Activated gamma-delta T cell (primary cell): ENCODE results near the gene SV2C.
A peak's percentile ranks its signal among the peaks of the same experiment; 100 is the strongest.

ENCODE experiments used
- DNase-seq: peaks from one replicate; lab custom pipeline; 2025; lab: John Stamatoyannopoulos, UW

SV2C gene

DNA sequence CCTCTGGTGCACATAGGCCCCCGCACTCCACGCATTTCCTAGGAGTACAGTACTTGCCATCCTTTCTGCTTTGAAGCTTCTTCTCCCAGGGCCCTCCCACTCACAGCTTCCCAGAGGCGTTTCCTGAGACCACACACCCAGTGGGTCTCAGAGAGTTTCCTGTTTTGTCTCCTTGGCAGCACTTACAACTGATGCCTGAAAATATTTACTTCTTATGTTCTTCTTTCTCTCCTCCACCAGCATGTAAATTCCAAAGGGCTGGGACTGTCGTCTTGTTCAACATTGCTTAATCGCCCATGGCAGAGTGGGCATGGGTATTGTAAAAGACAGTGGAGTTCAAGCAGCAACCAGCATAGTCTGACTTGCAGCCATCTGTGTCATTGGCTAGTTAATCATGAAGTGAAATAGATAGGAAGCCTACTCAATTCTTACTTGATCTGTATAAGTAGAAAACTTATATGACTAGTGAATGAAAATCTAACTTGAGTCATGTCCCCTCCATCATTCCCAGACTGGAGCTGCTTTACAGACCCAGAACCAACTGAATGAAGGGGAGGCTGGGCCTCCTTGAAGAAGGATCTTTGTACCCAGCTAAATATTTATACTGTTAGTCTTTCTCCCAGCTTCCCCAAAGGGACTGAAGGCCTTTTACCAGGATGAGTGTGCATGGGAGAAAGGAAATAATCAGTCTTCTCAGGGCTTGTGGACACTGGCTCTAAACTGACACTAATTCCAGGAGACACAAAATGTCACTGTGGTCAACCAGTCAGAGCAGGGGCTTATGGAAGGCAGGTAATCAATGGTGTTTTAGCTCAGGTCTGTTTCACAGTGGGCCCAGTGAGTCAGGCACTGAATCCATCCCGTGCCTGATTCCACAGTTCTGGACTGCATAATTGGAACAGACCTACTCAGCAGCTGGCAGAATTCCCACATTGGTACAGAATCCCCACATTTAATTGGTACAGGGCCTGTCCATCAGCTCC lies 116.4 kb downstream of the SV2C start:
- no peak for DNase-seq

DNA sequence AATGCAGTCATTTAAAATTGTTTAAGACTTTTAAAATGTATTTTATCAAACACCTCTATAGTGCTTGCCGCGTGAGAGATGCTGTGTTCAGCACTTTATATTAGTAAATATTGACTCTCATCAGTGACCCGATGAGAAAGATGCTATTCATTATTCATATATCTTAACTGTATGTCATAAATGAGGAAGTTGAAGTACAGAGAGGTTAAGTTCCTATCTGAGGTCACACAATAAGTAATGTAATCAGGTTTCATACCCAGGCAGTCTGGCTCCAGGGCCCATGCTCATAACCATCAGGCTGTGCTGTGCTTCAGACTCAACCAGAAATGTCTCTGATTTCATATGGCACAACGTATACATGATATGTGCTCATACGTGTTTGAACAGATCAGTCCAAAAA lies 119.0 kb downstream of the SV2C start:
- no peak for DNase-seq

DNA sequence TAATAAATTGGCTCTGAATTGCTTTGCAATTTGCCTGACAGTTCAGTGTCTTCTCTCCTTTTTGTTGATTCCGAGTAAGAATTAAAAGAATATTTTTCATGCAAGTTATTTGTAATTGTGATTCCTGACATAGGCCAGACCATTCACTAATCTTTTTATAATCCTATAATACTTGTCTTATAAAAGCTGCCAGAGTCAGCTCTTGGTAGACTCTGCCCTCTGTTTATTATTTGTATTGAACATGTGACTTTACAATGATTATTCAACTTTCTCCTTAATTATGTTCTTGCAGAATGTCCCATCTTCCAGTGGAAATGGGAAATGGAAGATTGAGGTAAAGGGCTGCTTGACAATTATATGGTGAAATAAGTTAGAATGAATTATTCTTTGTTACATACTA lies 121.0 kb downstream of the SV2C start:
- DNase-seq, result no peak

DNA sequence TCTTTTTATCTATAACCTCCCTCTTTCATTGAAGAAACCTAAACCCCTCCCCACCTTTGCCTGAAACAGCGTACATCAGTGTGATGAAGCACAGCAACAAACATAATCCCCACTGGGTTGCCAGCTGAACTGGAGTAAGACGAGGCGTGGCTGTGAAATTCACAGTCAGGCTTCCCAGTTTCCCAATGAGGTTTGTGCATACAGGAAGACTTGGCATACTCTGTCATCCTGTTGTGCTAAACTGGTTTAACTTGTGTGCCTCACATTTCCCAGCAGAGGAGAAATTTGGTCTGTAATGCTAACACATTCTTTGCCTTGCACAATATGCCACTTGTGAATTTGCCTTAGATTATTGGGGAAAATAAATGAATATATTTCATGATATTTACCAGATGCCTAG lies 121.5 kb downstream of the SV2C start:
- DNase-seq, result no peak

DNA sequence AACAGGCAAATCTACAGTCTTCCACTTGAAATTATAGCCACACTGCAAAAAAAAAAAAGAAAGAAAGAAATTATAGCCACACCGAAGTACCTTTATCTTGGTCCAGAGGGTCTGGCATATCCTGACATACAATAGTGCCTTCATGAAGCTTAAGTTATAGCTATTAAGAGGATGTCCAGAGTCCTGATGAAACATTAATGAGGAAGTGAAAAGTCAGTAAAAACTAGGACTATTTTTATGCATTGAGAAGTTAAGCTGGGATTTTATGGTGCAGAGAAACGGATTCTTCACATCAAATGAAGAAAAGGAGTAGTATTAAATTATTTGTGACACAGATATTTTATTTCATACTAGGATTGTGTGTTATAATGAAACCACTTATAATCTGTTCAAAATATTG lies 123.9 kb downstream of the SV2C start:
- no peak for DNase-seq

DNA sequence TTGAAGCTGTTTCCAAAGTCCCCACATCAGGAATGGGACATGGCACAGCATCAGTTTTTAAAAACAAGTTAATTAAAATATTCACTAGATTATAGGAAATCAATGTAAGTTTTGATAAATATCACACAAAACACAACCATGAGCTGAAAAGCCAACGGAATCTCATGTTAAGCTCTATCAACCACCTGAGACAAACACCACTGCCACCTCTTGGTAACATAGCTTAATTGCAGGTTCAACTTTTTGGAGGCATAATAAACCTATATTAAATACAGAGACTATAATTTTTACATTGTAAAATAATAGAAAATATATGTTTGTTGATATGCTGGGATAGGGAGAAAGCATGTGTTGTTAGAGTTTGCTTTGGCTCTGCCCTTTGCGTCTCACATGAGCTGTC lies 126.1 kb downstream of the SV2C start:
- DNase-seq, result no peak

DNA sequence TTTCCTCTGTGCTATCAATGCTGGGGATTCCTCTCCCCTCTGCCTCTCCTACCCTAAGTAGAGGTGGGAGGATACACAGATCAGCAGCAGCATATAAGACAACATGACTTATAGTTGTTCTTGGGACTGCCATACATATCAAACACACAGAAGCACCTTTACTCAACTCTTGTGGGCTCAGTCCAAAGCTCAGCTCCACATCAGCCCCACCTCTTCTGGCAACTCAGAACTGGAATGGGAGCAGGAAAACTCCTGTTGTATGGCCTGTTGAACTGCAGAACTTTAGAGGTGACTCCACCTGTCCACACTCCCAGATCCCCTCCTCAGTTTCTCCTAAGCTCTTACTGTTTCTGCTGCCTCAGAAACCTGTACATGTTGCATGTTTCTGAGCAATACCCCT lies 127.8 kb downstream of the SV2C start:
- no peak for DNase-seq

DNA sequence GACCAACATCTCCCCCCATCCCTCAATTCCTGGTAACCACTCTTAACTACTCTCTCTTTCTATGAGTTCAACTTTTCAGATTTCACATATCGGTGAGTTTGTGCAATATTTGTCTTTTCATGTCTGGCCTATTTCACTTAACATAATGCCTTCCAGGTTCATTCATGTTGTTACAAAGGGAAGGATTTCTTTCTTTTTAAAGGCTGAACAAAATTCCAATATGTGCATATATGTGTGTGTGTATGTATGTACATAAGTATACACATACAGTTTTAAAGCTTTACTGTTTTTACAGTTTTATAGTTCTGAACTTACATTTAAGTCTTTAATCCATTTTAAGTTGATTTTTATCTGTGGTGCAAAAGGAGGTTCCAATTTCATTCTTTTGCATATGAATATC lies 130.7 kb downstream of the SV2C start:
- no peak for DNase-seq

DNA sequence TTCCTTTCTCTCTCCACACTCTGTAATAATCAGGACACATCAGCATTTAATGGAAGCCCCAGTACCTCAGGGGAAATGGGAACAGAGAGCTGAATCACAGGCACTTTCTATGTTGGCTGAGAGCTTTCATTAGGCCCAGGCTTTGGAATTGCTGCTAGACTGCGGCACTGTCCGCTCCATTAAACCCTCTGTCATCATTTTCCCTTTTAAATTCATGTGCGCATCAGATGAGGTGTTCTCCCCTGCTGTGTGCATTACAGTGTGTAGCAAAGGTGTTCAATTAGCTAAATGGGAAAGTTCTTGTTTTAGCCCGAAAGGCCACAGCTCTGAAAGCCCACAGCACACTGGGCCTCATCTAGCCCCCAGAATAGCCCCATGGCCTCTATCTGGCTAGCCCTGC lies 133.6 kb downstream of the SV2C start:
- no peak for DNase-seq

DNA sequence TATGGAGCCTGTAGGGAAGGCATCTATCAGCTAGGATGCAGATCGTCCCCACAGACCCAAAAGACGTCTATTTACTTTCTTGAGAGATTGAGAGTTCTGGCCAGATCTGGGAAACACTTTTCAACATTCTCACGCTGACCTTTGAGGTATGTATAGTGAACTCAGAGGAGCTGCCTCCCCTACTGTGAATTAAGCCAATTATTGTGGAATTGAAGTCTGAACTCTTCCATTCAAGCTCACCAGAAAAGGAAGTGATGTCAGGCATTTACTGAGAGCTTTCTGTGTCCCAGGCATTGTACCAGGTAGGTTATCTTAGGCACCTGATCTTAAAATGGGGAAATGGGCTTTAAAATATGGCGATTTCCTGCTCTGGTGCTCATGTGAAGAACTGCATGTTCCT lies 136.5 kb downstream of the SV2C start:
- DNase-seq, result no peak

DNA sequence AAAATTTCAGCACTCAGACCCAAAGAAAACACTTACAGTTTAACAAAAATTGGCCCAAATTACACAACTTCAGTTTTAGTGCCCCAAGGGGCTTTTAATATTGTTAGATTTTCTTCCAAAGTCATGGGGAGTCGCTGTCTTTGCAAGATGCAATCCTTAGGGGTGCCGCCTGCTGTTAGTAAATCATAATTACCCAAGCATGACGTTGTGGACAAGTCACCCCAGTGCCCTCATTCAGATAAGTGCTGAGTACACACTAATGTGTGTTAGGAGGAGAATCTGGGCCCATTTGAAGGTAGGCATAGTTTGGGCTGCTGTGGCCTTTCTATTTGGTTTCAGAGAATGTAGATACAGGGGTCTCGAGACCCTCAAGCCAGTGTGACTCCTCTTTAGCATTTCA lies 138.1 kb downstream of the SV2C start:
- DNase-seq, result no peak

DNA sequence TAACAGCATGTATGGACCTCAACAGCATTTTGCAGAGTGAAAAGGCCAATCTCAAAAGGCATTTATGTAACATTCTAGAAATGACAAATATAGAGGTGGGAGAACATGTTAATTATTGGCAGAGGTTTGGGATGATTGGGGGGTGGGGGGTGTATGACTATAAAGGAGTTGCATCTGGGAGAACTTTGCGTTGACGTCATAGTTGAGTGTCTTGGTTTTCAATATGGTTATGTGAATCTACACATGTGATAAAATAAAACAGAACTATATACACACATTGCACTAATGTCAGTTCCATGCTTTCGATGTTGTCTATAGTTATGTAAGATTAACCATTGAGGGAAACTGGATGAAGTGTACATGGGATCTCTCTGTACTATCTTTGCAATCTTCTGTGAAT lies 139.1 kb downstream of the SV2C start:
- DNase-seq, result no peak

DNA sequence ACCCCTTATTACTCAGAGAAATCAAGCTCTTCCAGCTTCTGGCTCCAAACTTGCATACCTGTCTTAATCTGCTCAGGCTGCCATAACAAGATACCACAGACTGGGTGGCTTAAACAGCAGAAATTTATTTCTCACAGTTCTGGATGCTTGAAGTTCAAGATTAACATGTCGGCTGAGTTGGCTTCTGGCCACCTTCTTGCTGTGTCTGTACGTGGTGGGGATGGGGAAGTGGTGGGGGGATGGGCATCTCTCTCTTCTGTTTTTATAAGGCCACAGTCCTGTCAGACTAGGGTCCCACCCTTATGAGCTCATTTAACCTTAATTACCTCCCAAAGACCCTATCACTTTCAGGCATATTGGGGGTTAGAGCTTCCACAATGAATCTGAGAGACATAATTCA lies 140.5 kb downstream of the SV2C start:
- no peak for DNase-seq

DNA sequence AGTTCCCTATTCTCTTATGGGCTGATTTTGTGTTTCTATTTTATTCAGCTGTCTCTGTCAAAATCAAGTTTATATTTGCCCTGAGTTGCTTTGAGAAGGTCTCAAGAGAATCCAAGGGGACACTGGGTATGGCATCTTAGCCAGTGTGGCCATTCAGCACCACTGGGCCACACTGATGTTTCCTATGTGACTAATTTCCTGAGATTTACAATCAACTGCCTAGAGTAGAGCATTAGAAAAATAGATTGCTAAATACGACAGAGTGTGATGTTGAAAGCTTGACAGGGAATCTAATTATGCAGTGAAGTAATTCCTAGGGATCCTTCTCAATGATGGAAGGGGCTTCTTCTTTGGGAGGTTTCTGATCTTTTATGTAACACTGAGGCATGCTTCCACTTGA lies 141.7 kb downstream of the SV2C start:
- no peak for DNase-seq

DNA sequence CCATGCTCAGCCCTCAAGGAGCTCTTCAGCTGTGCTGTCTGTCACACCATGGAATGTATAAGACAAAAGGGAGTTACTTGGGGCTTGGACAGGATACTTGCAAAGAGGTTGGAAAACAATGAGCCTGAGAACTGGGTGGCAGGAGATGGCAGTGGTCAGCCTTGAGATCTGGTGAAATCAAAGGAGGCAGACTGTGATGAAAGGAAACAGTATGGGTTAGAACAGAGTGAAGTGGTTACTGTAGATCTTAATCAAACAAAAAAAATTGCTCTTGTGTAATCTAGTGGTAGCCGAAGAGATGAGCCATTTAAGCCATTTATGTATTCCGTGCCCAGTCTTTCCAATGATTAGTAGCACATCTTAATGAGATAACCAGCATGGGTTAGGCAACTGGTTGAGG lies 142.2 kb downstream of the SV2C start:
- DNase-seq, result no peak

DNA sequence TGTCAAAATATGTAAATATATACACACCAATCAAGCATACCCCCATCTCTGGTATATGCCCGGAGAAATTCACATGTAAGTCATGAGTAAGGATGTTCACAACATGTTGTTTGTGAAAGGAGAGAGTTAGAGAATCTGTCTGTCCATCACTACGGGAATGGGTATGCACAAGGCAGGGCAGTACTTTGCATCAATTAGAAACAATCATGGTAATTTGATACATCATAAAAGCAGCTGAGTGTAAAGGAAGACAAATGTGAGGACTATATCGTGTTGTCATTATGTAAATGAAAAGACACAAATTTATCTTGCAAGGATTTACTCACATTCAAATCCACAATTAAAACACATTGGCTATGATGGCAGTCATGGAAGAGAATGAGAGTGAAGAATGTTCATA lies 146.7 kb downstream of the SV2C start:
- DNase-seq, result no peak

DNA sequence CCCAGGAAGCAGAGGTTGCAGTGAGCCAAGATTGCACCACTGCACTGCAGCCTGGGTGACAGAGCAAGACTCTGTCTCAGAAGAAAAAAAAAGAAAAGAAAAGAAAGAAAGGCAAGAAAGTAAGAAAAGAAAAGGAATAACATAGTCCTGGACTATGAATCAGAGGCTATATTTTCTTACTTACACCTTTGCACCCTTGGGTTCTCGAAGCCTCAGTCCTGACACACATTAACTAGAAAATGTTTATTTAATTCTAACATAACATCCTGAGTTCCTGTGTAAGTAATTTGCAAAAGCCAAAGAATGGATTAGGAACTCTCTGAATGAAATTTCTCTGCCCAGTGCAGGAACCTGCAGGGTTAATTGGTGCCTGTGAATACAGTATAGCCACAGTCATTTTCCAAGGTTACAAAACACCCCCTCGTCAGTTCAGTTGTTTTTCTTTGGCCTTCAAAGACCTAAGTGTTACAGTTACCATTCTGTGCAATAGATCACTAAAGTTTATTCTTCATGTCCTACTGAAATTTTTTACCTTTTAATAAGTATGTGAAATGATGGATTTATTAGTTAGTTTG lies 147.6 kb downstream of the SV2C start:
- DNase-seq, result no peak

DNA sequence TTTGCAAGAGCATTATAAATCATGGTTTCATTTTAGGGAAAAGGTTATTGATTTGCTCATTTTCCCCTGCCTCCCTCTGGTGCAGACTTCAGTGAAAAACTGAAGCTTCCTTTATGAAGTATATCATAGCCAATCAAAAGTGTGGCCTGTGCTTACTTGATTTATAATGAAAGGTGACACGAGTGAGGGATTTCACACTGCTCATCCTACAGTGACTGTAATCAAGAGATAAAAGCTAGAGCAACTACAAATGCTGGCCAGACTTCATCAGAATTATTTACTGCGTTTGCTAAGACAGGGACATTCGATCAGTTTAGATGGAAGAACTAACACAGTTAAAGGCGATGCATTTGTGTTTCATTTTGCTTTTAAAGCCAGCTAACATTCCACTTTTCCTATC lies 151.5 kb downstream of the SV2C start:
- DNase-seq, result no peak

DNA sequence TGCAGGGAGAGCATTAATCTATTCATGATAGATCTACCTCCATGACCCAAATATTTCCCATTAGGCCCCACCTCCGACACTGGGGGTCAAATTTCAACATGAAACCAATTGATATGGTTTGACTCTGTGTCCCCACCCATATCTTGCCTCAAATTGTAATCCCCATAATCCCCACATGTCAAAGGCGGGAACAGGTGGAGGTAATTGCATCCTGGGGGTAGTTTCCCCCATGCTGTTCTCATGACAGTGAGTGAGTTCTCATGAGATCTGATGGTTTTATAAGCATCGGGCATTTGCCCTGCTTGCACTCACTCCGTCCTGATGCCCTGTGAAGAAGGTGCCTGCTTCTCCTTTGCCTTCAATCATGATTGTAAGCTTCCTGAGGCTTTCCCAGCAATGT lies 153.5 kb downstream of the SV2C start:
- DNase-seq, result no peak

DNA sequence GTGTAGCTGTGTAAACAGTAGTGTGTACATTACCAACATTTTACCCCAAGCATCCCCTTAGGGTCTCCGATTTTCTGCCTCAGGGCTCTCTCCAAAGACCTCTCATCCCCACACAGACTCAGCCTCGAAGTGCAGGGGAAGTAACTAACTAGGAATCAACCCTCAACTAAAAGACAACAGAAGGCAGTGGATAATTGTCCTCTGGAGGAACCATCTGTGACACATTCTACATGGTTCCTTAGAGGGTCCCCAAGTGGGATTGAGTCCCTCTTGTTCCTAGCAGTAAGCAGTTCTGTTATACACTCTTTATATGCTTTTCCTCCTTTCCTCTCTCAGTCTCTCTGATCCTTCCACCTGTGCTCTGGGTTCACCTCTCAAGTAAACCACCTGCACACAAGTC lies 157.2 kb downstream of the SV2C start:
- no peak for DNase-seq

DNA sequence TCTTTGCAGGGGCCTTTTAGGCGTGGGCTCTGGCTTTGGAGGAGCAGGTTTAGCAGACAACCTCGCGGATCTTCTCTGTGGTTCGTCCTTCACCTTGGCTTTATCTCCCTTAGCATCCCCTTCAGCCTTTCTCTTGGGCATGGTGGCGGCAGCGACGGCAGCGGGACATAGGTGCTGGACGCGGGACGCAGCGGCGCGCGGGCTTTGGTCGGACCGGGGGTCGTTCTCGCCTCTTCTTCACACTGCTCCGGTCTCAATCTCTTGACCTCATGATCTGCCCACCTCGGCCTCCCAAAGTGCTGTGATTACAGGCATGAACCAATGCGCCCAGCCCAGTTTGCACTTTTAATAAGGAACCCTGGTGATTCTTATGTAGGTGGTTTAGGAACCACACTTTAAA lies 159.0 kb downstream of the SV2C start:
- peak; percentile 3 for DNase-seq

DNA sequence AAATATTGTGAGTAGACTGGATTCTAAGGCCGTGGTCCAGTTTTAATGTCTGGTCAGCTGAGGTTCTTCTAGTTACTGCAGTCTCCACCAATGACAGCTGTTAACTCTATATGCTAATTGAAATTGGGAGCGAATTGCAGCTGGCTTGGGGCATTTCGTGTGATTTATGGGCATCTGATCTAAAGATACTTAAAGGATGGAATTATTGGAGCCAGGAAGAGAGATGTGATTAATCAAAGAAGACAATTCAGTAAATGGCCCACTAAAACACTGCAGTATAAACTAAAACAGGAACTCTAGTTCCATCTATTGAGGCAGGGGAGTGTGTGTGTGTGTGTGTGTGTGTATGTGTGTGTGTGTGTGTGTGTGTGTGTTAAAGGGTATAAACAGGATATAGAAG lies 162.4 kb downstream of the SV2C start:
- DNase-seq, result no peak

DNA sequence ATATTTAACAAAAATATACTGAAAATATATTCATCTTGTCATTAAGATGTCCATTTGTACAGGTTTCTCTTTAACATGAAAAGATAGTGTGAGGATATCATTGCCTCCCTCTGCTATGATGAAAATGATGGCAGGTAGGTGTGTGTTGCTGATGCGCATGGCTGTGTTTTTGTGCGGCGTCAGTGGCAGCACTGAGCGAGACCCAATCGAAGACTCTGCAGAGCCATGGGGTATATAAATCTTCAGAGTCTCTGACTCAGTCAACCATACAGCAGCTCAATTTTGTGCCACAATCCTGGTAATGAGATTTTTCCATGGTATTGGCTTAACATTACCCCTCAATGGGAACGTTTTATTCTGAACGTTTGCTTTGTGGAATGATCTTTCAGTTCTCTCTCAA lies 166.4 kb downstream of the SV2C start:
- DNase-seq, result no peak

DNA sequence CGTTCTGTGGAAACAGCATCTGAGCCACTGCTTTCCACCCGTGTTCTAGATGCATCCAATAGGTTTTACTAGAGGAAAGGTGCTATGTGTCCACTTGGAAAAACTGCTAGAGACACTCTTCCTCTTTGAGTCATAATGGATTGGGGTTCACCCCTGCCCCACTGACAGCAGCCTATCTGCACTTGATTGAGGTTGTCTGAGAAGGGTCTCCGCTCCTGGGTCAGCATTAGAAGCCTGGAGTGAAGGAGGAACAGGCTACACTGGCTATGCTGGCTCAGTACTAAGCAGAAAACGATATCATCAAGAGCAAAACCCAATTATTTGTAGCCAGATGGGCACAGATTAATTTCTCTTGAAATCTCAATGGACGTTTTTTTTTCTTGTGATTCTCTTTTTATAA lies 167.3 kb downstream of the SV2C start:
- no peak for DNase-seq
